K562 (cell line): ENCODE results near the gene MAST3.

Source experiments
- ARHGAP35 ChIP-seq: fragments of 450-650 bp; IDR thresholded peaks from 2 replicates; pipeline ENCODE4 v1.6.1; 2018; ENCODE audit not compliant: partially characterized antibody
- ATF3 ChIP-seq, 2 experiments: fragments of 450-650 bp in 1 of 2; sonication (generic) in 1 of 2; formaldehyde crosslinking in 1 of 2; IDR thresholded peaks in 1 of 2; conservative IDR thresholded peaks in 1 of 2; 2 replicates each; pipeline versions ENCODE4 v1.6.1 to v1.8.1; 2016 to 2023; ENCODE audit warnings: mild to moderate bottlenecking in 2 of 2, moderate library complexity in 2 of 2, inconsistent platforms in 1 of 2, missing genetic modification reagents in 1 of 2
- ATF4 ChIP-seq: fragments of 450-650 bp; formaldehyde crosslinking; IDR thresholded peaks from 2 replicates; pipeline ENCODE4 v1.4.0; 2022; ENCODE audit warnings: mild to moderate bottlenecking, moderate library complexity
- CBX2 ChIP-seq: fragments of 200-600 bp; sonication (generic); IDR thresholded peaks from one replicate; pipeline ENCODE4 v1.6.1; 2012; ENCODE audit warnings: mild to moderate bottlenecking, low read length, inconsistent platforms; ENCODE audit not compliant: insufficient read depth, poor library complexity, severe bottlenecking
- CTCF ChIP-seq, 3 experiments: IDR thresholded peaks in 2 of 3; conservative IDR thresholded peaks in 1 of 3; 2 replicates each; pipeline ENCODE4 v1.5.1; 2011 to 2012; ENCODE audit warnings: low read length in 3 of 3, mild to moderate bottlenecking in 3 of 3, control low read depth in 2 of 3, improper control_type of control experiment in 1 of 3, inconsistent platforms in 1 of 3, low read depth in 1 of 3, mixed read lengths in 1 of 3, moderate library complexity in 1 of 3; ENCODE audit not compliant: insufficient read depth in 2 of 3
- FOXK2 ChIP-seq, 2 experiments: fragments of 450-650 bp; IDR thresholded peaks in 1 of 2; conservative IDR thresholded peaks in 1 of 2; 2 replicates each; pipeline ENCODE4 v1.6.1; 2016; ENCODE audit warnings: low read depth in 2 of 2, mild to moderate bottlenecking in 1 of 2
- JUN ChIP-seq, 2 experiments: sonication (generic) in 1 of 2; formaldehyde crosslinking in 1 of 2; IDR thresholded peaks; 2 replicates each; pipeline versions ENCODE4 v1.6.1 to v1.8.0; 2012 to 2022; ENCODE audit warnings: borderline replicate concordance in 2 of 2, mild to moderate bottlenecking in 2 of 2, improper control_type of control experiment in 1 of 2, low read depth in 1 of 2, low read length in 1 of 2, missing genetic modification reagents in 1 of 2
- SMAD3 ChIP-seq: fragments of 450-650 bp; formaldehyde crosslinking; conservative IDR thresholded peaks from 2 replicates; pipeline ENCODE4 v1.4.0; 2020; ENCODE audit warnings: mild to moderate bottlenecking
- ZNF407 ChIP-seq: fragments of 450-650 bp; IDR thresholded peaks from 2 replicates; pipeline ENCODE4 v1.6.1; 2016; ENCODE audit warnings: low read depth
- ZNF785 ChIP-seq: fragments of 250-450 bp; sonication (Bioruptor Pico); IDR thresholded peaks from 2 replicates; pipeline ENCODE4 v1.4.0; 2020; ENCODE audit warnings: mild to moderate bottlenecking

GRCh38 chr19:18059297-18059696 lies 38.3 kb upstream of the MAST3 start:
- TF ChIP-seq ZNF785 (CRISPR knock-in tag) (no peak), ZNF407 (no peak), ATF3 (IDR thresholded peaks at IDR 0.05) (no peak), ATF3 (CRISPR knock-in tag; conservative IDR thresholded peaks at IDR 0.05) (no peak), CTCF (IDR thresholded peaks at IDR 0.05 in 2 of 3, conservative IDR thresholded peaks at IDR 0.05 in 1 of 3; ENCODE audit: insufficient read depth in 2 of 3, low read depth in 1 of 3, low read length in 3 of 3) (no peak), JUN (IDR thresholded peaks at IDR 0.05; ENCODE audit: borderline replicate concordance, low read depth, low read length) (no peak), JUN (CRISPR knock-in tag; IDR thresholded peaks at IDR 0.05; ENCODE audit: borderline replicate concordance) (no peak), SMAD3 (CRISPR knock-in tag) (no peak), ARHGAP35 (no peak), ATF4 (CRISPR knock-in tag) (no peak), CBX2 (no peak), FOXK2 (conservative IDR thresholded peaks at IDR 0.05 in 1 of 2, IDR thresholded peaks at IDR 0.05 in 1 of 2; ENCODE audit: low read depth in 2 of 2) (no peak)
